Endothelial cell of umbilical vein (primary cell): ENCODE data around the gene DNMT3L. TPM values are rescaled to one million over a fixed set of nuclear protein-coding genes. Genes with fewer than 3 reads are reported as not detected.

Experiments used
- BruUV-seq: library from RNA; stranded (reverse); fragments of 400-500 nt; replicated peaks from 2 replicates; lab custom pipeline; 2021; lab: Mats Ljungman, UMichigan
- CTCF ChIA-PET: fragments of 300-600, 350-600 bp; sonication (Branson Sonifier 250); formaldehyde crosslinking; loops from one replicate; lab custom pipeline; 2021; ENCODE audit warnings: antibody characterized with exemption, inconsistent platforms; lab: Charles Lee
- POLR2A ChIA-PET: fragments of 300-600, 350-600 bp; sonication (Branson Sonifier 250); formaldehyde crosslinking; loops from one replicate; lab custom pipeline; 2021; ENCODE audit warnings: antibody characterized with exemption, inconsistent platforms; lab: Charles Lee
- DNase-seq: peaks from one replicate; pipeline ENCODE4 v3.0.0-alpha.2; 2011; ENCODE audit warnings: low read depth, low spot score
- FAIRE-seq: peaks from 2 replicates; lab custom pipeline; 2011; peaks lifted over from hg19 to GRCh38; lab: Jason Lieb, UNC
- H2AFZ ChIP-seq: 2 replicates; pipeline ENCODE4 v1.6.0; 2012; ENCODE audit warnings: low read depth, low read length, control low read depth, inconsistent platforms
- H3K27ac ChIP-seq: 2 replicates; pipeline ENCODE4 v1.5.1; 2011; ENCODE audit warnings: low read depth, mild to moderate bottlenecking, control low read depth, low read length, moderate library complexity; ENCODE audit not compliant: insufficient read depth
- H3K27me3 ChIP-seq, 2 experiments: 2 replicates each; pipeline versions ENCODE4 v1.6.0 to v1.6.1; 2011; ENCODE audit warnings: low read length in 2 of 2, mixed read lengths in 1 of 2; ENCODE audit not compliant: control insufficient read depth in 2 of 2, insufficient read depth in 2 of 2
- H3K36me3 ChIP-seq, 2 experiments: 2 replicates in 1 of 2; 3 replicates in 1 of 2; pipeline ENCODE4 v1.5.1; 2011; ENCODE audit warnings: low read length in 2 of 2, mild to moderate bottlenecking in 1 of 2, moderate library complexity in 1 of 2; ENCODE audit not compliant: control insufficient read depth in 2 of 2, insufficient read depth in 2 of 2; ENCODE audit errors: extremely low read depth in 1 of 2
- H3K4me1 ChIP-seq: 3 replicates; pipeline ENCODE4 v1.5.1; 2011; ENCODE audit warnings: mild to moderate bottlenecking, low read length; ENCODE audit not compliant: control insufficient read depth, insufficient read depth; ENCODE audit errors: extremely low read depth
- H3K4me2 ChIP-seq: 2 replicates; pipeline ENCODE4 v1.6.1; 2011; ENCODE audit warnings: low read length, control low read depth, mixed read lengths; ENCODE audit not compliant: insufficient read depth
- H3K4me3 ChIP-seq, 3 experiments: fragments of 200-600 bp in 1 of 3; sonication (generic), shearing (Covaris generic) in 1 of 3; replicated peaks in 1 of 3; 2 replicates each; pipeline ENCODE4 v1.5.1; 2011 to 2016; ENCODE audit warnings: control low read depth in 3 of 3, low read length in 3 of 3, mild to moderate bottlenecking in 2 of 3, inconsistent platforms in 1 of 3, low read depth in 1 of 3, moderate library complexity in 1 of 3; ENCODE audit not compliant: insufficient read depth in 1 of 3
- H3K79me2 ChIP-seq: 2 replicates; pipeline ENCODE4 v1.6.0; 2012; ENCODE audit warnings: low read length, inconsistent platforms; ENCODE audit not compliant: control insufficient read depth, insufficient read depth
- H3K9ac ChIP-seq: replicated peaks from 2 replicates; pipeline ENCODE3; 2011; ENCODE audit warnings: low read length, control low read depth; ENCODE audit not compliant: insufficient read depth; ENCODE audit errors: extremely low read depth
- H3K9me1 ChIP-seq: replicated peaks from 3 replicates; pipeline ENCODE4 v1.6.0; 2011; ENCODE audit warnings: mild to moderate bottlenecking, low read length; ENCODE audit not compliant: control insufficient read depth, insufficient read depth; ENCODE audit errors: extremely low read depth
- H3K9me3 ChIP-seq: replicated peaks from 2 replicates; pipeline ENCODE4 v1.5.1; 2012; ENCODE audit warnings: low read length, inconsistent platforms; ENCODE audit not compliant: control insufficient read depth, insufficient read depth
- H4K20me1 ChIP-seq: replicated peaks from 2 replicates; pipeline ENCODE3; 2011; ENCODE audit warnings: mild to moderate bottlenecking, low read length; ENCODE audit not compliant: control insufficient read depth, insufficient read depth; ENCODE audit errors: extremely low read depth
- CTCF ChIP-seq, 2 donors: IDR thresholded peaks; 1 replicate in 1 of 2; 2 replicates in 1 of 2; pipeline ENCODE4 v1.5.1; 2011; ENCODE audit warnings: low read length in 2 of 2, mild to moderate bottlenecking in 2 of 2, moderate library complexity in 2 of 2, control low read depth in 1 of 2, inconsistent platforms in 1 of 2, low read depth in 1 of 2; ENCODE audit not compliant: insufficient read depth in 1 of 2; ENCODE audit errors: extremely low read depth in 1 of 2
- EZH2 ChIP-seq: IDR thresholded peaks from 2 replicates; pipeline ENCODE4 v1.6.1; 2012; ENCODE audit warnings: borderline replicate concordance, low read depth, mild to moderate bottlenecking, moderate library complexity, low read length, inconsistent platforms; ENCODE audit not compliant: severe bottlenecking
- FOS ChIP-seq: IDR thresholded peaks from 2 replicates; pipeline ENCODE4 v1.6.1; 2011; ENCODE audit warnings: mild to moderate bottlenecking, low read length, moderate library complexity, borderline replicate concordance; ENCODE audit not compliant: insufficient read depth
- GATA2 ChIP-seq: IDR thresholded peaks from 2 replicates; pipeline ENCODE4 v1.7.0; 2011; ENCODE audit warnings: low read depth, mild to moderate bottlenecking, moderate library complexity, mixed read lengths, low read length; ENCODE audit not compliant: insufficient read length, insufficient read depth
- JUN ChIP-seq: IDR thresholded peaks from 2 replicates; pipeline ENCODE4 v1.6.1; 2011; ENCODE audit warnings: borderline replicate concordance, low read depth; ENCODE audit not compliant: insufficient read length, insufficient read depth
- MAX ChIP-seq: IDR thresholded peaks from 2 replicates; pipeline ENCODE4 v1.6.1; 2011; ENCODE audit not compliant: insufficient read depth, insufficient read length
- MYC ChIP-seq: IDR thresholded peaks from one replicate; pipeline ENCODE4 v1.6.1; 2011; ENCODE audit warnings: mild to moderate bottlenecking, low read depth, low read length
- POLR2A ChIP-seq: IDR thresholded peaks from 2 replicates; pipeline ENCODE4 v1.6.1; 2012; ENCODE audit warnings: low read depth, mild to moderate bottlenecking, control low read depth, low read length
- POLR2AphosphoS5 ChIP-seq: IDR thresholded peaks from 2 replicates; pipeline ENCODE4 v1.6.1; 2012; ENCODE audit warnings: low read depth, mild to moderate bottlenecking, control low read depth, low read length, moderate library complexity; ENCODE audit not compliant: insufficient read depth
- dilution Hi-C: fragments of 300-500 bp; cut with MboI; formaldehyde crosslinking; loops from one replicate; pipeline ENCODE4 v1.15.0; 2019; ENCODE audit warnings: low sequenced_read_pairs; ENCODE audit not compliant: extremely low pct_ligation_motif_present
- intact Hi-C: fragments of 100-400 bp; cut with micrococcal nuclease; formaldehyde crosslinking; loops from one replicate; pipeline ENCODE4 v1.10.0; 2022
- polyA plus RNA-seq, 4 experiments: library from polyadenylated mRNA; depleted of rRNA in 3 of 4; stranded (reverse) in 3 of 4; unstranded in 1 of 4; fragments of >200 nt; gene quantifications; 2 replicates each; pipeline versions ENCODE4 v1.2.1 to v1.2.3, GENCODE V29; 2011 to 2012; ENCODE audit warnings: missing spikeins in 1 of 4
- total RNA-seq: library from RNA; stranded (reverse); gene quantifications from 2 replicates; pipeline ENCODE4 v1.2.3, GENCODE V29; 2021

Gene DNMT3L
- total and polyA plus RNA-seq, 2 donors (not counting 3 experiments of a cell fraction or from before 2014, with no cell fraction given): not detected

GRCh38 chr21:44301141-44301540 is 39.4 kb upstream of the DNMT3L start:
- Histone ChIP-seq H3K4me3 (peak overlapping the region; percentile 57 to 82 (median 65)), H3K79me2 (peaks cover 45% of the 10 kb centered on the region), H3K4me1 (peaks cover 25% of the 10 kb centered on the region), H2AFZ (no peak overlapping the region), H3K9ac (peak overlapping the region; percentile 79), H3K9me3 (no peaks in the 10 kb centered on the region), H3K27ac (no peak overlapping the region), H3K27me3 (no peaks in the 10 kb centered on the region), H3K9me1 (no peaks in the 10 kb centered on the region), H3K4me2 (peak overlapping the region; percentile 77), H3K36me3 (no peaks in the 10 kb centered on the region), H4K20me1 (no peaks in the 10 kb centered on the region)
- POLR2A ChIA-PET: no interaction called here
- intact Hi-C loops (no loop called here), dilution Hi-C loops (no loop called here)
- CTCF ChIA-PET: interaction anchor here (1.1 kb wide), 1 partner anchor 492 kb away, joined by 3 read pairs; no protein-coding TSS in a partner anchor
- BruUV-seq: no TSS peak
- TF ChIP-seq EZH2 (no peak), JUN (no peak), POLR2AphosphoS5 (no peak), GATA2 (no peak), CTCF (IDR thresholded peaks at IDR 0.05; ENCODE audit: extremely low read depth in 1 of 2, insufficient read depth in 1 of 2, low read depth in 1 of 2, low read length in 2 of 2) (no peak), FOS (no peak), MYC (no peak), POLR2A (no peak), MAX (no peak)
- FAIRE-seq (no peak), DNase-seq (no peak)
